HL-60/S4 treated with phorbol 12-myristate 13-acetate at 8.2 ng/mL for 4 days and 3 days (cell line): ENCODE results near the gene DDX49.
"Not testable (repeated sequence)": the region's sequence is repeated elsewhere in the genome, so short reads cannot be mapped to it uniquely, and the experiment has no call there.

Experiments
- in situ Hi-C: fragments of 300-500 bp; cut with MboI; formaldehyde crosslinking; loops from 2 replicates; pipeline ENCODE4 v1.15.0; 2022; ENCODE audit warnings: low sequenced_read_pairs

Gene DDX49

GRCh38 chr19:18910010-18910409 lies 9.5 kb upstream of the DDX49 start:
- in situ Hi-C loops, result no loop called here

- in situ Hi-C loops, result no loop called here
Observed at GRCh38 chr19:18910801-18911436, 8.6 kb upstream of the DDX49 start.

GRCh38 chr19:18912933-18913332 lies 6.6 kb upstream of the DDX49 start:
- in situ Hi-C loops, result no loop called here

- in situ Hi-C loops, result no loop called here
Observed at GRCh38 chr19:18913466-18913865, 6.0 kb upstream of the DDX49 start.

- in situ Hi-C loops, result no loop called here
Observed at GRCh38 chr19:18915639-18916038, 3.9 kb upstream of the DDX49 start.

GRCh38 chr19:18917593-18917992 lies 1.9 kb upstream of the DDX49 start:
- in situ Hi-C loops, result not testable (repeated sequence)

GRCh38 chr19:18919900-18920214 lies 342 bp downstream of the DDX49 start:
- in situ Hi-C loops, result no loop called here

- in situ Hi-C loops, result no loop called here
Observed at GRCh38 chr19:18920400-18920799, 885 bp downstream of the DDX49 start.

- in situ Hi-C loops, result no loop called here
Observed at GRCh38 chr19:18921593-18921992, 2.1 kb downstream of the DDX49 start.

- in situ Hi-C loops, result no loop called here
Observed at GRCh38 chr19:18922228-18922985, 2.9 kb downstream of the DDX49 start.

- in situ Hi-C loops, result no loop called here
Observed at GRCh38 chr19:18924684-18925213, 5.2 kb downstream of the DDX49 start.

GRCh38 chr19:18928018-18928805 lies 8.7 kb downstream of the DDX49 start:
- in situ Hi-C loops, result no loop called here

- in situ Hi-C loops, result no loop called here
Observed at GRCh38 chr19:18929311-18929710, 9.8 kb downstream of the DDX49 start.

- in situ Hi-C loops, result no loop called here
Observed at GRCh38 chr19:18931316-18932162, 12.0 kb downstream of the DDX49 start.

- in situ Hi-C loops, result no loop called here
Observed at GRCh38 chr19:18932216-18932841, 12.8 kb downstream of the DDX49 start.

- in situ Hi-C loops, result no loop called here
Observed at GRCh38 chr19:18933297-18933696, 13.8 kb downstream of the DDX49 start.

- in situ Hi-C loops, result no loop called here
Observed at GRCh38 chr19:18939163-18939562, 19.6 kb downstream of the DDX49 start.

GRCh38 chr19:18939922-18940768 lies 20.6 kb downstream of the DDX49 start:
- in situ Hi-C loops, result no loop called here
